ENCODE measurements around the gene WFDC10A.
"Not testable (repeated sequence)": the region's sequence is repeated elsewhere in the genome, so short reads cannot be mapped to it uniquely, and the experiment has no call there.

WFDC10A gene

DNA sequence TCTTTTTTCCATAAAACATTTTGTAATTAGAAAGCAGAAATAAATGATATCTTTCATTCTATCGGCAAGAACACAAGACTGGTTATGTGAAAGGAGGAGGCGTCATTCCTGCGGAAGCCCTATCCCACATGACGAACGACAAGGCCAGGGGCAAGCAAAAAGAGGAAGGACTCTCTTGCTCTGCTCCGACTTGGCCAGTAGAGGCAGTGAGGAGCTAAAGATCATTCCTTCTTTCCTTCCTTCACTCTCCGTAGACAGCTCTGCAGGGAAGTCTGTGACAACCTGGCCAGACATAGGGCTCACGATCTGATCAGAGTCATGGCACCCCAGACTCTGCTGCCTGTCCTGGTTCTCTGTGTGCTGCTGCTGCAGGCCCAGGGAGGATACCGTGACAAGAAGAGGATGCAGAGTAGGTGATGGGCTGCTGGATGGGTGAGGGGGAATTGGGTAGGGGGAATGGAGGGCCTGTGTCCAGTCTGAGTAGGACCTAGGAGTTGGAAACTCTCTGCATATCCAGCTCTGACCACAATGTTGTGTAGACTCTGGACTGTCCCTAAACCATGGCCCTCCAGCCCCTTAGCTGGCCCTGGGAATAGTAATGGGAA, at the start of gene WFDC10A:
WFDC10A (plus strand) TSS at position 244 of the 605 bp plus-strand sequence; CDS start at position 319, 75 bp downstream.
- DNase-seq = peak; percentile 6 to 16

GRCh38 chr20:45581702-45582101, 47.8 kb upstream of the WFDC10A start:
- no peak for DNase-seq

DNA sequence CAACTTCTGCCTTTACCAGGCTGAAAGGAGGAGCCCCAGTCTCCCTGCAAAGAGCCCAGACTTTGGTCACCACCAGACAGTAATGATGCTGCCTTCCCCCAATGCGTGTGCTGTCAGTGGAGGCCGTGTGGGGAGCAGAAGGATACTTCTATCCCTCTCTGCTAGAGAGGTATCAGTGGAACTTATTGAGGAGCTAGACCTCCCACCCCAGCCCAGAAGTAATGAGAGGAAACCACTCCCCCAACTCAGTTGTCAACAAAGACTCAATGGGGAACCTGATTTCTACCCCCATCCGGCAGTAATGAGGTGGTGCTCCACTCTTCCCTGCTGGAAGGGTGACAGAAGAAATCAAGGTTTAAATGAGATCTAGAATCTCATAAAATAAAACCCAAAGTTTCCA, 46.0 kb upstream of the WFDC10A start:
- no peak for DNase-seq

DNA sequence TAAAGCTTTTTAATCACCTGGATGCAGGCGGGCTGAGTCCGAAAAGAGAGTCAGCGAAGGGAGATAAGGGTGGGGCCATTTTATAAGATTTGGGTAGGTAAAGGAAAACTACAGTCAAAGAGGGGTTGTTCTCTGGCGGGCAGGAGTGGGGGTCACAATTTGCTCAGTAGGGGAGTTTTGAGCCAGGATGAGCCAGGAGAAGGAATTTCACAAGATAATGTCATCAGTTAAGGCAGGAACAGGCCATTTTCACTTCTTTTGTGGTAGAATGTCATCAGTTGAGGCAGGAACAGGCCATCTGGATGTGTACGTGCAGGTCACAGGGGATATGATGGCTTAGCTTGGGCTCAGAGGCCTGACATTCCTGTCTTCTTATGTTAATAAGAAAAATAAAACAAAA, 45.2 kb upstream of the WFDC10A start:
- DNase-seq = not testable (repeated sequence)

GRCh38 chr20:45585986-45586385, 43.6 kb upstream of the WFDC10A start:
- DNase-seq = not testable (repeated sequence)

DNA sequence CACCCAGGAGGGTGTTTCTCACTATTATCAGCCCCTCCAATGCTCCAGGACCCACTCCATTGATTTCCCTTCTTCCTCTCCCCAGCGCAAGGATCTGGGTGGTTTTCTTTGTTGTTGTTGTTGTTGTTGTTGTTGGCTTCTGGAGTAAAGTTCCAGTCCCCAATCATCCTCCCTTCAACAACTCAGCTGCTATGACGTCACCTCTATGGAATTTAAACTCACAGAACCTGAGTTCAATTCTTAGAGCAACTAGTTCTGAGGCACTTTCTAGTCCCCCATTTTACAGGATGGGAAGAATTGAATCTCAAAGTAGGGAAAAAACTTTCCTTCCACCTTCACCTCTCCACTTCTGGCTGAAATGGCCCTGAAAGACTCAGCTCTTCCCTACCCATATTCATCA, 40.7 kb upstream of the WFDC10A start:
- no peak for DNase-seq

DNA sequence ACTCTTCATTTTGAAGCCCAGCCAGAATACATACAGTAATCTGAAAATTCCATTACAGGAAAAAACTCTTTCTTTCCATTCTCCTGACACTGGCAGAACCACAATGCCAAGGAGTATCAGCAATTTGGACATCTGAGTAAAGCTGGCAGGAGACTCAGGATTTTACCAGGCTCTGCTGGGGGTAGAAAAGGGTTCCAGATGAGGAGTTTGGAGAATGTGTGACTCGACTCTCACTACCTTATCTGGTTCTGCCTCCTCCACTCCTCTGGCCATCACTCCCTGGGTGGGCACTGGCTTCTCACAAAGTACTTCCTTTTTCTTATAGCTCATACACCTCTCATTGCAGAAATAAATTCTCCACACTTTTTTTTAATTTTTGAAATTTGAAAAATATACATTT, 39.8 kb upstream of the WFDC10A start:
- DNase-seq = no peak

DNA sequence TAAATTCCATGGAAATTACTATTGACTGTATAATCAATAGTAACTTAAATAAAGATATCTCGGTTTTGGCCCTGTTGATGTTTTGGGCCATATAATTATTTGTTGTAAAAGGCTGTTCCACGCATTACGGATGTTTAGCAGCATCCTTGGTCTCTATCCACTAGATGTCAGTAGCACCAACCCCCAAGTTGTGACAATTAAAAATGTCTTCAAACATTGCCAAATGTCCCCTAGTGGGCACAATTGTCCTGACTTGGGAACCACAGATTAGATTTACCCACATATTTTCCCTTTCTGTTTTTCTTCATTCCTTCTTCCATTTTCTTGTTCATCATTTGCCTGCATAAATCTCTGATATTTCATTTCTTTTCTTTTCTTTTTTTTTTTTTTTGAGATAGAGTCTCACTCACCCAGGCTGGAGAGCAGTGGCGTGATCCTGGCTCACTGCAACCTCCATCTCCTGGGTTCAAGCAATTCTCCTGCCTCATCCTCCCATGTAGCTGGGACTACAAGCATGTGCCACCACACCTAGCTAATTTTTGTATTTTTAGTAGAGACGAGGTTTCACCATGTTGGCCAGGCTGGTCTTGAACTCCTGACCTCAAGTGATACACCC, 36.9 kb upstream of the WFDC10A start:
- peak; percentile 20 to 61 for DNase-seq

GRCh38 chr20:45593498-45593897, 36.0 kb upstream of the WFDC10A start:
- no peak for DNase-seq

- DNase-seq = no peak
Observed at GRCh38 chr20:45595235-45595634, 34.3 kb upstream of the WFDC10A start.

DNA sequence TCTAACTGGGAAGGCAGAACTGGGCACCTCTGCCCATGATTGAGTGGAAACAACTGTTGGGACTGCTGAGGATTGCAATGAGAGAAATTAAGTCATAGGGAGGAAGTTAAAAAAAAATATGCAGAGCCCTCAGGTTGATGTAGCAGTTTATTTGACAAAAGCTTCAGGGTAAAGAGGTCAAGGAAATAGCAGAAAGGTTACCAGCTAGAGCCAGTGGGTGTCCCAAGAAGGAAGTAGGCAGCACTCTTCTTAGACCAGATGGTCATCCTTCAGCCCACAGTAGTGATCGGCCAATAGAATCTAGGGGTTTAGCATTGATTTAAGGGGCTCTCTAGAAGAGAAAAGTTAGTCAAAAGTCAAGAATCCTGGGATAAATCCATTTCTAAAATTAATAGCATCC, 21.7 kb upstream of the WFDC10A start:
- DNase-seq = no peak

GRCh38 chr20:45611054-45611453, 18.5 kb upstream of the WFDC10A start:
- no peak for DNase-seq

DNA sequence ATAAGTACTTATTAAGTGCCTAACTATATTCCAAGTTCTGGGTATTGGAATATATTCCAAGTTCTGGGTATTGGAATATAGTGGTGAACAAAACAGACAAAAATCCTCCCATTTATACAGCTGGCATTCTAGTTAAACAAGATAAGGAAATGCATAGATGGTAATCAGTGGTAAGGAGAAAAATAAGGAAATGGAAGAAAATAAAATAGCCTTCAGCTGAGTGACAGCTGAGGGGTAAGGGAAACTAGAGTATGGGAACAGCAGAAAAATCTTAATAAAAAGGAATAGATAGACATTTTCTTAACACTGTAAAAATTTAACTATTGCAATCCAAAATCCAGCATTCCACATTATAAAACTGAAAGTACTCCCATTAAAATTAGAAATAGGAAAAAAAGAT, 17.2 kb upstream of the WFDC10A start:
- no peak for DNase-seq

DNA sequence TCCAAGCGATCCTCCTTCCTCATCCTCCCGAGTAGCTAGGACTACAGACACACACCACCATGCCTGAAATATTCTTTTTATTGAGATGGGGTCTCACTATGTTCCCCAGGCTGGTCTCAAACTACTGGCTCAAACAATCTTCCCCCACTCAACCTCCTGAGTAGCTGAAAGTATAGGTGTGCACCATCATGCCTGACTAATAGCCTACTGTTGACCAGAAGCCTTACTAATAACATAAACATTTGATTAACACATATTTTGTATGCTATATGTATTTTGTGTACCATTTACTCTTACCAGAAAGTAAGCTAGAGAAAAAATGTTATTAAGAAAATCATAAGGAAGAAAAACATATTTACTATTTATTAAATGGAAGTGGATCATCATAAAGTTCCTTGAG, 11.9 kb upstream of the WFDC10A start:
- no peak for DNase-seq

- no peak for DNase-seq
Observed at GRCh38 chr20:45621593-45621992, 7.9 kb upstream of the WFDC10A start.

DNA sequence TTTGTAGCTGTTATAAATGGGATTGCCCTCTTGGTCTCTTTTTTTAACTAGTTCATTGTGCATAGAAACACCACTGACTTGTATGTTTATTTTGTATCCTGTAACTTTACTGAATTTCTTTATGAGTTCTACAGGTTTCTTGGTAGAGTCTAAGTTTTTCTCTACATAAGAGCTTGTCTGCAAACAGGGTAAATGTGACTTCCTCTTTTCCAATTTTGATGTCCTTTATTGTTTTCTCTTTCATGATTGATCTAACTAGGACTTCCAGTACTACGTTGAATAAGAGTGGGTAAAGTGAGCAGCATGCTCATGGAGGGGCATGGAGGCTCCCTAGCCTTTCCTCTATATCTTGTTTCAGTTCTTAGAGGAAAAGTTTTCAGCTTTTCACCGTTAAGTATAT, 3.0 kb upstream of the WFDC10A start:
- DNase-seq = no peak

DNA sequence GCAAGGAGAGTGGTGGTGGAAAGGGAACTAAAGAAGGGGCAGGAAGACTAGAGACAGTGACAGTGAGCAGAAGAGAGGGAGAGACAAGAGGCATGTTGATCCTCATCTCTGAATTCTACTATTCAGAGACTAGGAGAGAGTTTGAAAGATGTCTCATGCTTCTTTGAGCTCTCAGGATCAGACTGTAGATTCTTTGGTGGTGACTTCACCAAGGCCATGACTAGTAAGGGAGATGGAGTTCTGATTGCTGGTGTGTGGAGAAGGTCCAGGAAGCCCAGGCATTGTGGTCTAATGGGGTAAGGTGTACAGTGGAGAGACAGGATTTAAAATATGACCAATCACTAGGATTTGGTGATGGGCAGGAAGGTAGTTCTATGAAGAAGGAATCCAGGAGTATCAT, 832 bp downstream of the WFDC10A start:
- no peak for DNase-seq

GRCh38 chr20:45631184-45631583, 1.6 kb downstream of the WFDC10A start, which contains the start of gene WFDC9:
WFDC9 (minus strand) TSS chr20:45631284; CDS start chr20:45610181, 21,103 bp downstream.
- no peak for DNase-seq

- DNase-seq = no peak
Observed at GRCh38 chr20:45636513-45636912, 7.0 kb downstream of the WFDC10A start.

- DNase-seq = no peak
Observed at GRCh38 chr20:45639687-45640086, 10.1 kb downstream of the WFDC10A start.

DNA sequence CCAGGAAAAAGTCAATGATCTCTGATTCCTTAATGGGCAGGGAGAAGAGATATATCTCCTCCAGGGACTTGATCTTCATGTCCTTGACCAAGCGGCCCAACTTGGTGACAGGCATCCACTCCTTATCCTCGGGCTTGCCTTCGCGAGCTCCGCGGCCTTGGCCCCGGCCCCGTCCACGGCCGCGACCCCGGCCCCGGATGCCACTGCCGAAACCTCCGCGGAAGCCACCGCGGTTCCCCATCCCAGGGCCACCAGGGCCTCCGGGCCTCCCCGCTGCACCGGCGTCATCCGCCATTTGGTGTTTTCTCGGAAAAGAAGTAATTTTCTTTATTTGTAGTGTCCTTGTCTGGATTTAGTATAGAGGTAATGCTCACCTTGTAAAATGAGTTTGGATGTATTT, 11.5 kb downstream of the WFDC10A start:
- not testable (repeated sequence) for DNase-seq

DNA sequence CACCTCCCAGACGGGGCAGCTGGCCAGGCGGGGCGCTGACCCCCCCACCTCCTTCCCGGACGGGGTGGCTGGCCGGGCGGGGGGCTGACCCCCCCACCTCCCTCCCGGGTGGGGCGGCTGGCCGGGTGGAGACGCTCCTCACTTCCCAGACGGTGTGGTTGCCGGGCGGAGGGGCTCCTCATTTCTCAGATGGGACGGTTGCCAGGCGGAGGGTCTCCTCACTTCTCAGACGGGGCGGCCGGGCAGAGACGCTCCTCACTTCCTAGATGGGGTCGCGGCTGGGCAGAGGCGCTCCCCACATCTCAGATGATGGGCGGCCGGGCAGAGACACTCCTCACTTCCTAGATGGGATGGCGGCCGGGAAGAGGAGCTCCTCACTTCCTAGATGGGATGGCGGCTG, 16.3 kb downstream of the WFDC10A start:
- DNase-seq = not testable (repeated sequence)

GRCh38 chr20:45646875-45647274, 17.3 kb downstream of the WFDC10A start:
- DNase-seq = no peak

GRCh38 chr20:45647441-45648050, 18.0 kb downstream of the WFDC10A start:
- DNase-seq = no peak

Data from NCI-H2081 (cell line).